ENCODE measurements around the gene POP4. TPM values are rescaled to one million over a fixed set of nuclear protein-coding genes. Genes with fewer than 3 reads are reported as not detected.

POP4 gene
- total and polyA plus RNA-seq, 7 donors = 33.5 to 103 (median 58.5) TPM

DNA sequence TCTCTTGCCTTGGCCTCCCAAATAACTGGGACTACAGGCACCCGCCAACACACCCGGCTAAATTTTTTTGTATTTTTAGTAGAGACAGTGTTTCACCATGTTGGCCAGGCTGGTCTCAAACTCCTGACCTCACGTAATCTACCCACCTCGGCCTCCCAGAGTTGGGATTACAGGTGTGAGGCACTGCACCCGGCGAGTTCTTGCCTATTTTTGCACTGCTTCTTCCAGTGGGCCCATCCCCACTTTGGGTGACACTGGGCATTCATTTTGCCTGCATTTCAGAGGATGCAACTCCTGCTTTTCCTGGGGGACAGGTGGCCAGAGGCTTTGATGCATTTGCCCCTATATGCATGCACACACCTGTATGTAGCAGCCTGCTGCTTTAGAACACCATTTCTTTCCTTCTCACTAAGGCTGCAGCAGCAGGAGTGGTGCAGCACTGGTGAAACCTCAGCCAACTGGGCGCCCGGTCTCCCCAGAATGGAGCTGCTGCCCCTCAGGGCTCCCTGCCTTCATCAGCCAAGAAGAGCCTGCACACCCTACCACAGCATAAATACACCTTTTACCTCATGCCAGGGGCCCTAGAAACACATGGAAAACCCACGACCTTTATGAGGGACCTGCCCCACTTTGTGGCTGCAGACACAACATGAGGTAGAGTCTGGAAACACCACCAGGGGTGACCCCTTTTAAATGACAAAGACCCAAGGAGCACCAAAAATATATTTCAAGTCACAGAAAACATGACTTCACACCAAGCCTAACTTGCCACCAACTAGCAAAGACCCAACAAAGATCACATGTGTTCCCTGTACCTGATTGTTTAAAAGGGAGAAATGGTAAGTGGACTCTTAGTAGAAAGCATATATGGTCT, 36.8 kb upstream of the POP4 start:
- no peaks in the 10 kb centered on the region for H3K9me3 ChIP-seq
- H3K4me1 ChIP-seq = no peaks in the 10 kb centered on the region
- intact Hi-C loops (cut with DNase I) = no loop called here
- WGBS, 2 donors = 73 to 81% methylated on average over 9 of the region's 9 CpGs
- H3K36me3 ChIP-seq = no peaks in the 10 kb centered on the region
- TF ChIP-seq EP300 (IDR thresholded peaks at IDR 0.05) (no peak), CTCF (IDR thresholded peaks at IDR 0.05) (no peak), POLR2AphosphoS5 (IDR thresholded peaks at IDR 0.05) (no peak), POLR2A (IDR thresholded peaks at IDR 0.05) (no peak)
- no peak for DNase-seq
- H3K27ac ChIP-seq = no peak overlapping the region
- no peak overlapping the region for H3K4me3 ChIP-seq
- peaks cover 4 to 74% (median 4%) of the 10 kb centered on the region in 3 donors for H3K27me3 ChIP-seq

GRCh38 chr19:29571181-29571580, 34.9 kb upstream of the POP4 start:
- no peak for TF ChIP-seq CTCF (IDR thresholded peaks at IDR 0.05)
- TF ChIP-seq EP300 (IDR thresholded peaks at IDR 0.05) = no peak
- TF ChIP-seq POLR2AphosphoS5 (IDR thresholded peaks at IDR 0.05) = no peak
- TF ChIP-seq POLR2A (IDR thresholded peaks at IDR 0.05) = no peak
- H3K4me3 ChIP-seq = no peak overlapping the region
- H3K9me3 ChIP-seq = no peaks in the 10 kb centered on the region
- no peaks in the 10 kb centered on the region for H3K4me1 ChIP-seq
- H3K36me3 ChIP-seq = no peaks in the 10 kb centered on the region
- 80 to 86% methylated on average over 6 of the region's 6 CpGs for WGBS, 2 donors
- H3K27me3 ChIP-seq = peaks cover 4 to 84% (median 12%) of the 10 kb centered on the region in 3 donors
- no peak for DNase-seq
- H3K27ac ChIP-seq = no peak overlapping the region
- intact Hi-C loops (cut with DNase I) = no loop called here

- DNase-seq = no peak
- Histone ChIP-seq H3K4me3 (no peak overlapping the region), H3K9me3 (no peaks in the 10 kb centered on the region), H3K4me1 (no peaks in the 10 kb centered on the region), H3K27me3 (peaks cover 4 to 83% (median 12%) of the 10 kb centered on the region in 3 donors), H3K36me3 (no peaks in the 10 kb centered on the region), H3K27ac (no peak overlapping the region)
- intact Hi-C loops (cut with DNase I) = no loop called here
- TF ChIP-seq CTCF (IDR thresholded peaks at IDR 0.05) (no peak), EP300 (IDR thresholded peaks at IDR 0.05) (no peak), POLR2AphosphoS5 (IDR thresholded peaks at IDR 0.05) (no peak), POLR2A (IDR thresholded peaks at IDR 0.05) (no peak)
- WGBS, 2 donors = 68 to 73% methylated on average over 7 of the region's 7 CpGs
These were observed 32.6 kb upstream of the POP4 start for GRCh38 chr19:29573486-29573885.

- intact Hi-C loops (cut with DNase I) = no loop called here
- Histone ChIP-seq H3K36me3 (no peaks in the 10 kb centered on the region), H3K4me3 (no peak overlapping the region), H3K27ac (no peak overlapping the region), H3K9me3 (no peaks in the 10 kb centered on the region), H3K4me1 (no peaks in the 10 kb centered on the region), H3K27me3 (peaks cover 4 to 79% (median 12%) of the 10 kb centered on the region in 3 donors)
- WGBS, 2 donors = 43 to 59% methylated on average over 3 of the region's 3 CpGs
- no peak for DNase-seq
- TF ChIP-seq POLR2A (IDR thresholded peaks at IDR 0.05) (no peak), EP300 (IDR thresholded peaks at IDR 0.05) (no peak), CTCF (IDR thresholded peaks at IDR 0.05) (no peak), POLR2AphosphoS5 (IDR thresholded peaks at IDR 0.05) (no peak)
These were observed 31.6 kb upstream of the POP4 start for GRCh38 chr19:29574510-29574909.
